Activated naive CD8-positive, alpha-beta T cell treated with anti-CD3 and anti-CD28 coated beads for 36 hours (primary cell): Measurements from ENCODE around the gene VPS37C. TPM values are rescaled to one million over a fixed set of nuclear protein-coding genes. Genes with fewer than 3 reads are reported as not detected.
"Not testable (repeated sequence)": the region's sequence is repeated elsewhere in the genome, so short reads cannot be mapped to it uniquely, and the experiment has no call there.

ENCODE experiments used
- DNase-seq: peaks from one replicate; pipeline ENCODE4 v3.0.0; 2021
- H3K27ac Mint-ChIP-seq: one replicate; pipeline ENCODE4 v1.8.0; 2022; ENCODE audit warnings: mild to moderate bottlenecking, moderate library complexity, mixed read lengths
- H3K27me3 Mint-ChIP-seq: one replicate; pipeline ENCODE4 v1.8.0; 2022; ENCODE audit warnings: mild to moderate bottlenecking, mixed read lengths
- H3K36me3 Mint-ChIP-seq: one replicate; pipeline ENCODE4 v1.8.0; 2021; ENCODE audit warnings: mild to moderate bottlenecking, mixed read lengths
- H3K4me1 Mint-ChIP-seq: one replicate; pipeline ENCODE4 v1.8.0; 2021; ENCODE audit warnings: mixed read lengths
- H3K4me3 Mint-ChIP-seq: one replicate; pipeline ENCODE4 v1.8.0; 2022; ENCODE audit warnings: mild to moderate bottlenecking, moderate library complexity, mixed read lengths
- H3K9me3 Mint-ChIP-seq: one replicate; pipeline ENCODE4 v1.8.0; 2022; ENCODE audit warnings: mixed read lengths
- total RNA-seq, 2 experiments: library from RNA; stranded (reverse); gene quantifications; one replicate each; pipeline ENCODE4 v1.2.3, GENCODE V29; 2021

VPS37C gene
- total RNA-seq, 2 experiments from 2014 or later = 8.1 to 8.8 TPM

GRCh38 chr11:61094167-61094566 is 67.1 kb downstream of the VPS37C start:
- Mint-ChIP-seq H3K27ac (peak overlapping the region; percentile 70), H3K4me3 (peak overlapping the region; percentile 12), H3K36me3 (peaks cover 42% of the 10 kb centered on the region), H3K4me1 (peaks cover 53% of the 10 kb centered on the region)
- H3K9me3 Mint-ChIP-seq, DNase-seq, H3K27me3 Mint-ChIP-seq: not testable (repeated sequence)

DNA sequence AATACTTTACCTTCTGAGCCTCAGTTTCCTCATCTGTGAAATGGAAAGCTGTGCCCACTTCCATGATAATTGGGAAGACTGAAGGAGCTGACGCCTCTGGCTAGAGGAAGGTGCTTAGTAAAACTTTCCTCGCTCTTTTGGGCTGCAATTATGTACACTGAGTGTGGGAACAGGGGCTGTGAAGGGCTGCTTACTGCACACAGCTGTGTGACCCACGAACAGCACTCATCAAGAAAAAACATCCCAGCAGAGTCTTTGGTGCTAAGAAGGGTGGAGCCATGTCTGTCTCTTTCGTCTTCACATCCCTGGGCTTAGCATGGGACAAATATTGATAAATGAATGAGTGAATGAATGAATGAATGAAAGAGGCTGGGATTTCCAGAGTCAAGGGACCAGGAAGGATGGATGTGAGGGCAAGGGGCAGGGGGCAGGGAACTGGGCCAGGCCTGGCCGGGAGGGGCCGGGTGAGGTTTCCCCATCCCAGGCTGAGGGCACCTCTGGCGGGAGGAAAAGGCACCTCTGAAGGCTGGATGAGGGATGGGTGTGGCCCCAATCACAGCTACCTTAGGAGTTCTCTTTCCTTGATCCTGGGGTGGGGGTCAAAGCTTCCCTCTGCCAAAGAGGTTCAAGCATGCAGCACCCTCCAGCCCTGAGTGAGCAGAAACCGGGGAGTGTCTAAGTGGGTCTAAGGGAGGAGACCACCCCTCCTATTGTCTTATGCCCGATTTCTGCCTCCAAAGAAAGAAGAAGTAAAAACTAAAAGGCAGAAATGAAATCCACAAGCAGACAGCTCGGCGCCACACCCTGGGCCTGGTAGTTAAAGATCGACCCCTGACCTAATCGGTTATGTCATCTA is 68.1 kb downstream of the VPS37C start:
- Mint-ChIP-seq H3K36me3 (peaks cover 44% of the 10 kb centered on the region), H3K4me1 (peaks cover 54% of the 10 kb centered on the region), H3K4me3 (peak overlapping the region; percentile 89), H3K27me3 (no peaks in the 10 kb centered on the region), H3K9me3 (peaks cover 8% of the 10 kb centered on the region), H3K27ac (peak overlapping the region; percentile 98)
- no peak for DNase-seq

DNA sequence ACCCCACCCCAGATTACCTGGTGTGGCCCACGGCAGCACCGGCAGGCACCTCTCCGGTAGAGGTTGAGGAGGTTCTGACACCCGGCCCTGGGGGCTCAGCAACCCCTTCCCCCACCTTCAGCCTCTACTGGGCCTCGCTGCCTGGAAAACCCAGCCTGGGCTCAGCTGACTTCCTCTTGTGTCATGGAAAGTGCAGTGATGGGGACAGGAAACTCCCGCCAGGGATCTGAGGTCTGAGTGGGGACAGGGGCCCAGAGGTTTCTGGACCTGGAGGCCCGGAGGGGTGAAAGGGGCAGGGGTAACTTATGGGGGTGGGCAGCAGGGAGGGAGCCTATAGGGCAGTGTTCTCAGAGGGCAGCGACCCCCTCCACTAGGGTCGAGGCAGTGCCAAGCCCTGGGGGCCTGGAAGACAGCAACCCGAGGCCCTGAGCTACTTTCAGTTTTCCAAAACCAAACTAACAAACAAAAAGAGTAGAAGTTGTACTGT is 68.9 kb downstream of the VPS37C start:
- peak; percentile 80 for DNase-seq
- Mint-ChIP-seq H3K4me3 (peak overlapping the region; percentile 89), H3K36me3 (peaks cover 51% of the 10 kb centered on the region), H3K9me3 (peaks cover 8% of the 10 kb centered on the region), H3K27ac (peak overlapping the region; percentile 98), H3K27me3 (no peaks in the 10 kb centered on the region), H3K4me1 (peaks cover 61% of the 10 kb centered on the region)

- Mint-ChIP-seq H3K36me3 (peaks cover 52% of the 10 kb centered on the region), H3K27me3 (no peaks in the 10 kb centered on the region), H3K4me1 (peaks cover 62% of the 10 kb centered on the region), H3K27ac (peak overlapping the region; percentile 98), H3K9me3 (peaks cover 8% of the 10 kb centered on the region), H3K4me3 (peak overlapping the region; percentile 89)
- DNase-seq = peak; percentile 70
Observed at GRCh38 chr11:61091373-61092279, 69.6 kb downstream of the VPS37C start.

- DNase-seq = no peak
- no peaks in the 10 kb centered on the region for H3K27me3 Mint-ChIP-seq
- H3K9me3 Mint-ChIP-seq = peaks cover 8% of the 10 kb centered on the region
- peak overlapping the region; percentile 89 for H3K4me3 Mint-ChIP-seq
- peaks cover 62% of the 10 kb centered on the region for H3K4me1 Mint-ChIP-seq
- H3K36me3 Mint-ChIP-seq = peaks cover 52% of the 10 kb centered on the region
- H3K27ac Mint-ChIP-seq = peak overlapping the region; percentile 98
Observed at GRCh38 chr11:61090982-61091372, 70.2 kb downstream of the VPS37C start.

DNA sequence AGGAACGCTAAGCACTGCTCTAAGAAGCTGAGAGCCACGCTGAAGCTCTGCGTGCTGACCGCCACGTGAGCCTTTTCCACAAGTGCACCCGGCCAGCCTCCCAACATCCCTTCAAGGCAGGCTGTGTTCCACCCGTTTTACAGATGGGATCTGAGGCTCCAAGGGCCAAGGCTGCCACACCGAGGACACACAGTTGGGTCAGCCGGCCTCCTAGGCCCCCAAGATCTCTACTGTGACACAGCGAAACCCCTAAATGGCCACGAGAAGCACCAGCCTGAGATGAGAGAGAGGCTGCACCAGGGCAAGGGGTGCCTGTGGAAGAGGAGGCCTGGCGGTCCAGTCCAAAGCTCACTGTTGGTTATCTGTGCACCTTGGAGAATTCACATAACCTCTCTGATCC is 70.7 kb downstream of the VPS37C start:
- peaks cover 58% of the 10 kb centered on the region for H3K4me1 Mint-ChIP-seq
- peaks cover 52% of the 10 kb centered on the region for H3K36me3 Mint-ChIP-seq
- H3K27me3 Mint-ChIP-seq = no peaks in the 10 kb centered on the region
- H3K27ac Mint-ChIP-seq = peak overlapping the region; percentile 98
- DNase-seq = no peak
- H3K9me3 Mint-ChIP-seq = peaks cover 8% of the 10 kb centered on the region
- H3K4me3 Mint-ChIP-seq = peak overlapping the region; percentile 89

- peak overlapping the region; percentile 53 for H3K27ac Mint-ChIP-seq
- H3K4me3 Mint-ChIP-seq = peak overlapping the region; percentile 89
- peaks cover 8% of the 10 kb centered on the region for H3K9me3 Mint-ChIP-seq
- H3K27me3 Mint-ChIP-seq = no peaks in the 10 kb centered on the region
- peaks cover 54% of the 10 kb centered on the region for H3K4me1 Mint-ChIP-seq
- H3K36me3 Mint-ChIP-seq = peaks cover 51% of the 10 kb centered on the region
- DNase-seq = no peak
Observed at GRCh38 chr11:61089806-61090491, 71.3 kb downstream of the VPS37C start.

DNA sequence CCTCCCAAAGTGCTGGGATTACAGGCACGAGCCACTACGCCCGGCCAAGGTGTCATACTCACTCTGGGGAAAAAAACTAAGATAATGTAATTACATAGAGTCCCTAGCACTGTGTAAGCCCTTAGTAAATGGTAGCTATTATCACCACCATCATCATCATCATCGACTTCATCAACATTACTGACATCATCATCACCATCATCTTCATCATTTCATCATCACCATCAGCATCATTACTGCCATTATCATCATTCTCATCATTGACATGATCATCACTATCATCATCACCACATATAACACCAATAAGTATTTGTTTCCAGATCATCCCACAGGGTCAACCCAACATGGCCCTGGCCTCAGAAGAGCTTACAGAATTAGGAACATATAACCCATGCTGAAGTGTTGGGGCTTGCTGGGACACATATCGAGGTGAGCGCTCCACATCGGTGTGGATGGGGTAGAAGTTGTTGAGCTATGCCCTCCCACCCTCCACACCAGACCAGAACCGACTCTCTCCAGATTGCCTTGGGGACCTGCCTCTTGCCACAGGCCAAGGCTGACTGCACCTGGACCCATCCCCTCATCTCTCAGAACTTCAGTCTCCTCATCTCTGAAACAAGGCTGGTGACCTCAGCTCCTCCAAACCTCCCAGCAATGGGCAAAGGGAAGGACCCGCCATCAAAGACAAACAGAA is 73.7 kb downstream of the VPS37C start:
- DNase-seq = no peak
- no peaks in the 10 kb centered on the region for H3K27me3 Mint-ChIP-seq
- peaks cover 50% of the 10 kb centered on the region for H3K36me3 Mint-ChIP-seq
- H3K27ac Mint-ChIP-seq = peak overlapping the region; percentile 27
- H3K9me3 Mint-ChIP-seq = peaks cover 3% of the 10 kb centered on the region
- peaks cover 49% of the 10 kb centered on the region for H3K4me1 Mint-ChIP-seq
- no peak overlapping the region for H3K4me3 Mint-ChIP-seq

DNA sequence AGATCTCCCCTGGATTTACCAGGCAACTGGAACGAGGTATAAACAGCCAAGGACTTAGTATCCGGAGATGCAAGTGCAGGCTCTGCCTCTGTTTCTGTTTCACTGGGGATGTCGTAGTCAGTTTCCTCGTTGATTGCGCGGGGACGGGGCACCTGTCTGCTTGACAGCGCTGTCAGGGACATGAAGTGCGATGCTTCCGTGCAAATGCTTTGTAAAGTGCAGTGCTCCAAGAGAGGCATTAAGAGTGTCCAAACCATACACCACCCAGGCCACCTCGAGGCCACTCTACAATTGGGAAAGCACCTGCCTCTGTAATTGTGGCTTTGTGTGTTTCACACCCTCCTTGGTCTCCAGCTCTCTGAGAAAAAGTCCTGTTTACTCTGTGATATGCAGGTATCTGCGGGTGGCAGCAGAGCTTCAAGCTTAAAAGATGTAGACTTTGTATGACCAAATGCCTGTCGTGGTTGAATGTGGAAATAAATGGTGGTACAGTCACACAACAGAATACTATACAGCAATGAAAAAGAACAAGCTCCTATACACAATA is 77.6 kb downstream of the VPS37C start:
- H3K4me3 Mint-ChIP-seq = peak overlapping the region; percentile 85
- H3K27me3 Mint-ChIP-seq = no peaks in the 10 kb centered on the region
- H3K36me3 Mint-ChIP-seq = peaks cover 53% of the 10 kb centered on the region
- peak; percentile 76 for DNase-seq
- peak overlapping the region; percentile 99 for H3K27ac Mint-ChIP-seq
- H3K9me3 Mint-ChIP-seq = peaks cover 3% of the 10 kb centered on the region
- H3K4me1 Mint-ChIP-seq = peaks cover 61% of the 10 kb centered on the region

- H3K27me3 Mint-ChIP-seq = no peaks in the 10 kb centered on the region
- H3K4me1 Mint-ChIP-seq = peaks cover 64% of the 10 kb centered on the region
- peak overlapping the region; percentile 99 for H3K27ac Mint-ChIP-seq
- DNase-seq = peak; percentile 60
- H3K4me3 Mint-ChIP-seq = peak overlapping the region; percentile 85
- peaks cover 3% of the 10 kb centered on the region for H3K9me3 Mint-ChIP-seq
- peaks cover 55% of the 10 kb centered on the region for H3K36me3 Mint-ChIP-seq
Observed at GRCh38 chr11:61082931-61083531, 78.2 kb downstream of the VPS37C start.

GRCh38 chr11:61082062-61082870 is 79.0 kb downstream of the VPS37C start:
- Mint-ChIP-seq H3K4me3 (peak overlapping the region; percentile 85), H3K27ac (peak overlapping the region; percentile 99), H3K36me3 (peaks cover 54% of the 10 kb centered on the region), H3K4me1 (peaks cover 64% of the 10 kb centered on the region), H3K9me3 (peaks cover 3% of the 10 kb centered on the region), H3K27me3 (no peaks in the 10 kb centered on the region)
- DNase-seq = no peak

- Mint-ChIP-seq H3K9me3 (peaks cover 5% of the 10 kb centered on the region), H3K36me3 (peaks cover 63% of the 10 kb centered on the region), H3K4me1 (peaks cover 74% of the 10 kb centered on the region), H3K4me3 (peak overlapping the region; percentile 85), H3K27me3 (no peaks in the 10 kb centered on the region), H3K27ac (peak overlapping the region; percentile 99)
- no peak for DNase-seq
Observed at GRCh38 chr11:61080986-61081590, 80.1 kb downstream of the VPS37C start.
